Uterus (tissue), 4 donors: ENCODE results near the gene XYLB. TPM values are rescaled to one million over a fixed set of nuclear protein-coding genes. Genes with fewer than 3 reads are reported as not detected.
"Not testable (repeated sequence)": the region's sequence is repeated elsewhere in the genome, so short reads cannot be mapped to it uniquely, and the experiment has no call there.

Source experiments
- DNase-seq, 2 donors: peaks; one replicate each; pipeline ENCODE4 v3.0.0-alpha.2; 2019 to 2020
- H3K27ac ChIP-seq, 2 donors: fragments of 200-600 bp; sonication (generic); 1 replicate in 1 of 2; 2 replicates in 1 of 2; pipeline ENCODE4 v1.5.1; 2016 to 2018
- H3K27me3 ChIP-seq, 2 donors: fragments of 200-600 bp; sonication (generic); one replicate each; pipeline ENCODE4 v1.5.1; 2018 to 2019; ENCODE audit warnings: control low read depth in 1 of 2
- H3K36me3 ChIP-seq, 2 donors: fragments of 200-600 bp; sonication (generic); one replicate each; pipeline ENCODE4 v1.5.1; 2019; ENCODE audit warnings: control low read depth in 1 of 2
- H3K4me1 ChIP-seq, 2 donors: fragments of 200-600 bp; sonication (generic); one replicate each; pipeline ENCODE4 v1.5.1; 2018 to 2019; ENCODE audit warnings: control low read depth in 1 of 2
- H3K4me3 ChIP-seq, 2 donors: fragments of 200-600 bp; sonication (generic); 1 replicate in 1 of 2; 2 replicates in 1 of 2; pipeline ENCODE4 v1.5.1; 2018 to 2019; ENCODE audit warnings: mild to moderate bottlenecking in 1 of 2
- H3K9me3 ChIP-seq, 2 donors: fragments of 200-600 bp; sonication (generic); one replicate each; pipeline ENCODE4 v1.5.1; 2019; ENCODE audit warnings: control low read depth in 1 of 2
- POLR2A ChIP-seq, 2 donors: fragments of 450-650 bp; IDR thresholded peaks; one replicate each; pipeline ENCODE4 v1.6.1; 2016; ENCODE audit warnings: antibody characterized with exemption in 2 of 2, mild to moderate bottlenecking in 1 of 2, moderate library complexity in 1 of 2
- intact Hi-C: fragments of 100-400 bp; cut with DNase I; formaldehyde crosslinking; loops from one replicate; pipeline ENCODE4 v1.15.1; 2023; ENCODE audit warnings: low total_unique reads
- total RNA-seq, 4 donors: library from RNA; depleted of rRNA in 3 of 4; stranded (reverse); fragments of >200 nt in 3 of 4; gene quantifications; one replicate each; pipeline versions ENCODE4 v1.1.0 to v1.2.4, GENCODE V29; 2014 to 2023
- TF ChIP-seq, protein P1 (sequence below), 4 experiments: fragments of 200-600 bp in 2 of 4; fragments of 450-650 bp in 2 of 4; sonication (generic) in 2 of 4; IDR thresholded peaks; one replicate each; pipeline ENCODE4 v1.5.1; 2016 to 2019; ENCODE audit warnings: antibody characterized with exemption in 4 of 4, mild to moderate bottlenecking in 2 of 4, moderate library complexity in 1 of 4
- donor health status: DM: yes; HTN: yes; CAD: no.

XYLB gene
- total RNA-seq, 4 donors from 2014 or later = 0.26 to 12.7 (median 6.5) TPM

DNA sequence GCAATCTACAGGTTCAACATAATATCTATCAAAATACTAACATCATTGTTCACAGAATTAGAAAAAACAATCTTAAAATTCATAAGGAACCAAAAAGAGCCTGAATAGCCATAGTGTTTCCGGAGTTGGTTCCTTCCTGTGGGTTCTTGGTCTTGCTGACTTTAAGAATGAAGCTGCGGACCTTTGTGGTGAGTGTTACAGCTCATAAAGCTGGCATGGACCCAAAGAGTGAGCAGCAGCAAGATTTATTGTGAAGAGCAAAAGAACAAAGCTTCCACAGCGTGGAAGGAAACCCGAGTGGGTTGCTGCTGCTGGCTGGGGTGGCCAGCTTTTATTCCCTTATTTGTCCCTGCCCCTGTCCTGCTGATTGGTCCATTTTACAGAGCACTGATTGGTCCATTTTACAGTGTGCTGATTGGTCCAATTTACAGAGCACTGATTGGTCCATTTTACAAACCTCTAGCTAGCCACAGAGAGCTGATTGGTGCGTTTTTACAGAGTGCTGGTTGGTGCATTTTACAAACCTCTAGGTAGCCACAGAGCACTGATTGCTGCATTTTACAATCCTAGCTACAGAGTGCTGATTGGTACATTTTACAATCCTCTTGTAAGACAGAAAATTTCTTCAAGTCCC is 92.0 kb downstream of the XYLB start:
- H3K27me3 ChIP-seq, H3K9me3 ChIP-seq, H3K4me3 ChIP-seq, H3K4me1 ChIP-seq, H3K27ac ChIP-seq, intact Hi-C loops, H3K36me3 ChIP-seq, DNase-seq: not testable (repeated sequence)

DNA sequence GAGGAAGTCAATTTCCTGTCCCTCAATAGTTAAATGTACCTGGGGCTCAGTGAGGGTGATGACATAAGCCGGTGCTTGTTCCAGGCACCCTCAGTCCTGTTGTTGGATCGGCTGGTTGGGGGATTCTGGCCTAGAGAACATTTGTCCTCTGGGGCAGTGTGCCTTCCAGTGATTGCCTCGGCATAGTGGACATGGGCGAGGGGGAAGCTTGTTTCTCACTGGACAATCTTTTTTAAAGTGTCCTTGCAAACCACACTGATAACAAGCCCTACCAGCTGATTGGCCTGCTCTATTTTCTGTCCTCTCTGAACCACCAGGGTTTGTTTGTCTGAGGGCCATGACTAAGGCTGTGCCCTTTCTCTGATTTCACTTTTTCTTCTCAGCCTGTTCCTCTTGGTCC is 96.6 kb downstream of the XYLB start:
- H3K4me3 ChIP-seq, intact Hi-C loops, H3K36me3 ChIP-seq, DNase-seq, H3K9me3 ChIP-seq, H3K4me1 ChIP-seq, H3K27ac ChIP-seq, H3K27me3 ChIP-seq: not testable (repeated sequence)

DNA sequence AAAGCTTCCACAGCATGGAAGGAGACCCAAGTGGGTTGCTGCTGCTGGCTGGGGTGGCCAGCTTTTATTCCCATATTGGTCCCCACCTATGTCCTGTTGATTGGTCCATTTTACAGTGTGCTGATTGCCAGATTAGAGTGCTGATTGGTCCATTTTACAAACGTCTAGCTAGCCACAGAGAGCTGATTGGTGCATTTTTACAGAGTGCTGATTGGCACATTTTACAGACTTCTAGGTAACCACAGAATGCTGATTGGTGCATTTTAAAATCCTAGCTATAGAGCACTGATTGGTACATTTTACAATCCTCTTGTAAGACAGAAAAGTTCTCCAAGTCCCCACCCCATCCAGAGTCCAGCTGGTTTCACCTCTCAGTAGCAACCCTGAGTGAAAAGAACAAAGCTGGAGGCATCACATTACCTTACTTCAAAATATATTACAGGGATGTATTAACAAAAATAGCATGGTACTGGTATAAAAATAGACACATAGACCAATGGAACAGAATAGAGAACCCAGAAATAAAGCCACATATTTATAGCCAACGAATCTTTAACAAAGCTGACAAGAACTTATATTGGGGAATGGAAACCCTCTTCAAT is 99.6 kb downstream of the XYLB start:
- Histone ChIP-seq H3K27ac (no peak overlapping the region), H3K4me3 (no peak overlapping the region), H3K9me3 (no peaks in the 10 kb centered on the region), H3K36me3 (no peaks in the 10 kb centered on the region), H3K4me1 (no peaks in the 10 kb centered on the region), H3K27me3 (no peaks in the 10 kb centered on the region)
- TF ChIP-seq, protein P1, sequence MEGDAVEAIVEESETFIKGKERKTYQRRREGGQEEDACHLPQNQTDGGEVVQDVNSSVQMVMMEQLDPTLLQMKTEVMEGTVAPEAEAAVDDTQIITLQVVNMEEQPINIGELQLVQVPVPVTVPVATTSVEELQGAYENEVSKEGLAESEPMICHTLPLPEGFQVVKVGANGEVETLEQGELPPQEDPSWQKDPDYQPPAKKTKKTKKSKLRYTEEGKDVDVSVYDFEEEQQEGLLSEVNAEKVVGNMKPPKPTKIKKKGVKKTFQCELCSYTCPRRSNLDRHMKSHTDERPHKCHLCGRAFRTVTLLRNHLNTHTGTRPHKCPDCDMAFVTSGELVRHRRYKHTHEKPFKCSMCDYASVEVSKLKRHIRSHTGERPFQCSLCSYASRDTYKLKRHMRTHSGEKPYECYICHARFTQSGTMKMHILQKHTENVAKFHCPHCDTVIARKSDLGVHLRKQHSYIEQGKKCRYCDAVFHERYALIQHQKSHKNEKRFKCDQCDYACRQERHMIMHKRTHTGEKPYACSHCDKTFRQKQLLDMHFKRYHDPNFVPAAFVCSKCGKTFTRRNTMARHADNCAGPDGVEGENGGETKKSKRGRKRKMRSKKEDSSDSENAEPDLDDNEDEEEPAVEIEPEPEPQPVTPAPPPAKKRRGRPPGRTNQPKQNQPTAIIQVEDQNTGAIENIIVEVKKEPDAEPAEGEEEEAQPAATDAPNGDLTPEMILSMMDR (IDR thresholded peaks at IDR 0.05) = no peak
- TF ChIP-seq POLR2A (IDR thresholded peaks at IDR 0.05) = no peak
- intact Hi-C loops = no loop called here
- DNase-seq = no peak

DNA sequence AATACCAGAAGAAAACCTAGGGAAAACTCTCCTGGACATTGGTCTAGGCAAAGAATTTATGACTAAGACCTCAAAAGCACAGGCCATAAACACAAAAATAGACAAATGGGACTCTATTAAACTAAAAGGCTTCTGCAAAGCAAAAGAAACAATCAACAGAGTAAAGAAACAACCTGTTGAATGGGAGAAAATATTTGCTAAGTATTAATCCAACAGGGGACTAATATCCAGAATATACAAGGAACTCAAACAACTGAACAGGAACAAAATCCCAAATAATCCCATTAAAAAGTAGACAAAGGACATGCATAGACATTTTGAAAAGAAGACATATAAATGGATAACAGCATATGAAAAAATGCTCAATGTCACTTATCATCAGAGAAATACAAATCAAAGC is 100.2 kb downstream of the XYLB start:
- TF ChIP-seq, protein P1 (IDR thresholded peaks at IDR 0.05) = no peak
- H3K36me3 ChIP-seq = no peaks in the 10 kb centered on the region
- H3K9me3 ChIP-seq = no peaks in the 10 kb centered on the region
- H3K27ac ChIP-seq = no peak overlapping the region
- no peak for DNase-seq
- no peaks in the 10 kb centered on the region for H3K27me3 ChIP-seq
- H3K4me1 ChIP-seq = no peaks in the 10 kb centered on the region
- intact Hi-C loops = no loop called here
- no peak overlapping the region for H3K4me3 ChIP-seq

DNA sequence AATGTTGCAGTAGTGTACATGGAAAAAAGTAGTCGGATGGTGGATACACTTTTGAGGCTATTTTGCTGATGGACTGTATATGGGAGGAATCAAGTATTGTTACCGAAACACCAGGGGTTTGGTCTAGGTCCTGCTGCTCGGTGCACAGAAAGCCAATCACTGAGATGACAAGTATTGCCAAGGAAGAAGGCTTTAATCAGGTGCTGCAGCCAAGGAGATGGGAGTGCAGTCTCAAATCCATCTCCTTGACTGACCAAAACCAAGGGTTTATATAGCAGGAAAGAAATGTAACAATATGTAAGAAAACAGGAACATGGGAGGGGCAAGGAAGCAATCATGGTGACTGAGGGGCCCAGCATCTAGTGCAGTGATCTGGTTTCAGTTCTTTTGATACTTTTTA is 104.3 kb downstream of the XYLB start:
- H3K27me3 ChIP-seq = no peaks in the 10 kb centered on the region
- intact Hi-C loops = no loop called here
- H3K4me3 ChIP-seq = no peak overlapping the region
- H3K4me1 ChIP-seq = peaks cover 0 to 2% of the 10 kb centered on the region in 2 donors
- no peak for TF ChIP-seq POLR2A (IDR thresholded peaks at IDR 0.05)
- TF ChIP-seq, protein P1 (IDR thresholded peaks at IDR 0.05) = no peak
- no peaks in the 10 kb centered on the region for H3K9me3 ChIP-seq
- no peaks in the 10 kb centered on the region for H3K36me3 ChIP-seq
- no peak for DNase-seq
- no peak overlapping the region for H3K27ac ChIP-seq

DNA sequence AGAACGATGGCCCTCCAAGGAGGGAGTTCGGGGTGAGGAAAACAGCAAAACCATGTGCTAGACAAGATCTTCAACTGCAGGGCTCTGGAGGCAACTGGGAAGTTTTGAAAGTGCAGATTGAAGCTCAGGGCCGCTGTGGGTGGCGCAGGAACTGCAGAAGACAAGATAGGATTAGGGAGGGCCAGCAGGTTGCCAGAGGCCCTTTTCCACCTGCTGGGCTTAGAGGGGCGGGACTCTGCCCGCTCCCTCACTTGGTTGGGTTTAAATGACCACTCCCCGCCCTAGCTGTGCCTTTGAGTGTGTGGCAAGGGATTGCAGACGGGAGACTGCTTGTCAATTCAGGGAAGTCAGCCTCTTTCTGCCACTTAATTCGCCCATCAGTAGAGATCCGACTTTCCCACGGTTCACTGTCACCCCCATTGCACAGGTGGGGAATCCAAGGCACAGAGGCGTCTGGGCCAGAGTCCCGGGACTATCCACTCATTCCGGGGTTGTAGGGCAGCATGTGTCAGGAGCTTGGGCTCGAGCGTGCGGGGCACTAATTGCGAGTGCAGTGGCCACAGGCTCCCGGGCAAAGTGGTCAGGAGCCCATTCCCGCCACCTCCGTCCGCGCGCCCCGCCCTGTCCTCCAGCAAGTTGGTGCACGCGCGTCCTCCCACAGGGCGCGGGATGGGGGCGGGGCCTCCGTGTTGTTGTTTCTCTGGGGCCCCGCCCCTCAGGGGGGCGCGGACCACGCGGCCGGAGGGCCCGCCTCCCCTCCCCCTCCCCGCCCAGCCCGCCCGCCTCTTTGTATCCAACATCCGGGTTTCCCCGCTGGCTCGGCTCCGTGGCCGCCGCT is 106.7 kb downstream of the XYLB start, which contains the start of gene ACVR2B:
ACVR2B (plus strand) TSS at position 816 of the 838 bp plus-strand sequence. CDS start 433 bp downstream, outside the sequence.
- Histone ChIP-seq H3K27me3 (no peaks in the 10 kb centered on the region), H3K4me3 (peak within 1 kb of the TSS; percentile 54 to 98), H3K4me1 (peaks cover 0 to 10% of the 10 kb centered on the region in 2 donors), H3K36me3 (no peaks in the 10 kb centered on the region), H3K27ac (peak within 1 kb of the TSS; percentile 87 to 94), H3K9me3 (no peaks in the 10 kb centered on the region)
- TF ChIP-seq POLR2A (IDR thresholded peaks at IDR 0.05) = peak in 1 of 2 donors; percentile 13
- TF ChIP-seq, protein P1 (IDR thresholded peaks at IDR 0.05) = no peak
- intact Hi-C loops = no loop called here
- peak; percentile 88 to 92 for DNase-seq
